ENCODE measurements around the gene IFNA5. TPM values are rescaled to one million over a fixed set of nuclear protein-coding genes. Genes with fewer than 3 reads are reported as not detected.

The IFNA5 gene
- total RNA-seq, 4 donors from 2014 or later = 0.84 TPM; not detected in 3

GRCh38 chr9:21294904-21295538 is 10.1 kb downstream of the IFNA5 start:
- ATAC-seq (ENCODE audit: low FRiP score) (no peak), DNase-seq (ENCODE audit: low spot score) (no peak)
- no peak for TF ChIP-seq CTCF (IDR thresholded peaks at IDR 0.05)

- ATAC-seq (ENCODE audit: low FRiP score) (no peak), DNase-seq (ENCODE audit: low spot score) (no peak)
- no peak for TF ChIP-seq CTCF (IDR thresholded peaks at IDR 0.05)
Observed at GRCh38 chr9:21294364-21294774, 10.7 kb downstream of the IFNA5 start.

GRCh38 chr9:21289848-21290247 is 15.3 kb downstream of the IFNA5 start:
- no peak for TF ChIP-seq CTCF (IDR thresholded peaks at IDR 0.05)
- ATAC-seq (ENCODE audit: low FRiP score) (no peak), DNase-seq (ENCODE audit: low spot score) (no peak)

GRCh38 chr9:21287280-21287679 is 17.8 kb downstream of the IFNA5 start:
- ATAC-seq (ENCODE audit: low FRiP score) (no peak), DNase-seq (ENCODE audit: low spot score) (no peak)
- no peak for TF ChIP-seq CTCF (IDR thresholded peaks at IDR 0.05)

- ATAC-seq (ENCODE audit: low FRiP score) (no peak), DNase-seq (ENCODE audit: low spot score) (no peak)
- no peak for TF ChIP-seq CTCF (IDR thresholded peaks at IDR 0.05)
Observed at GRCh38 chr9:21286659-21287058, 18.5 kb downstream of the IFNA5 start.

- DNase-seq (ENCODE audit: low spot score) (no peak), ATAC-seq (ENCODE audit: low FRiP score) (no peak)
- TF ChIP-seq CTCF (IDR thresholded peaks at IDR 0.05) = no peak
Observed at GRCh38 chr9:21286099-21286498, 19.0 kb downstream of the IFNA5 start.

- no peak for TF ChIP-seq CTCF (IDR thresholded peaks at IDR 0.05)
- DNase-seq (ENCODE audit: low spot score) (no peak), ATAC-seq (ENCODE audit: low FRiP score) (no peak)
Observed at GRCh38 chr9:21281275-21281674, 23.8 kb downstream of the IFNA5 start.

Measured in omental fat pad (tissue), 4 donors.